HL-60 (cell line): Measurements from ENCODE around the gene MYOZ3.

Experiments used
- DNase-seq, 2 experiments: peaks; one replicate each; pipeline ENCODE4 v3.0.0-alpha.2; 2010 to 2020; ENCODE audit warnings: low read depth in 1 of 2, low spot score in 1 of 2
- H3K27ac ChIP-seq: fragments of 250-450 bp; sonication (Bioruptor Pico); replicated peaks from 2 replicates; pipeline ENCODE4 v1.5.1; 2020; ENCODE audit warnings: mild to moderate bottlenecking, moderate library complexity
- H3K27me3 ChIP-seq: fragments of 250-450 bp; sonication (Bioruptor Pico); 2 replicates; pipeline ENCODE4 v1.5.1; 2021; ENCODE audit warnings: mild to moderate bottlenecking, moderate library complexity; ENCODE audit not compliant: insufficient read depth, poor library complexity, severe bottlenecking
- H3K4me3 ChIP-seq: replicated peaks from 2 replicates; pipeline ENCODE4 v1.5.1; 2011; ENCODE audit warnings: mild to moderate bottlenecking, control low read depth, low read length; ENCODE audit not compliant: insufficient read depth
- GABPA ChIP-seq: IDR thresholded peaks from 2 replicates; pipeline ENCODE4 v1.6.1; 2012; ENCODE audit warnings: low read depth
- POLR2AphosphoS5 ChIP-seq: IDR thresholded peaks from 2 replicates; pipeline ENCODE4 v1.6.1; 2012; ENCODE audit warnings: low read depth
- SPI1 ChIP-seq: IDR thresholded peaks from 2 replicates; pipeline ENCODE4 v1.6.1; 2012; ENCODE audit warnings: low read depth, mild to moderate bottlenecking, borderline replicate concordance
- TF ChIP-seq, protein P1 (sequence below): IDR thresholded peaks from 2 replicates; pipeline ENCODE4 v1.6.1; 2012; ENCODE audit warnings: low read depth; ENCODE audit not compliant: insufficient replicate concordance
- TF ChIP-seq, protein P2 (sequence below): IDR thresholded peaks from one replicate; pipeline ENCODE4 v1.5.1; 2011; ENCODE audit warnings: low read length, control low read depth, inconsistent platforms; ENCODE audit not compliant: insufficient read depth

Gene MYOZ3

DNA sequence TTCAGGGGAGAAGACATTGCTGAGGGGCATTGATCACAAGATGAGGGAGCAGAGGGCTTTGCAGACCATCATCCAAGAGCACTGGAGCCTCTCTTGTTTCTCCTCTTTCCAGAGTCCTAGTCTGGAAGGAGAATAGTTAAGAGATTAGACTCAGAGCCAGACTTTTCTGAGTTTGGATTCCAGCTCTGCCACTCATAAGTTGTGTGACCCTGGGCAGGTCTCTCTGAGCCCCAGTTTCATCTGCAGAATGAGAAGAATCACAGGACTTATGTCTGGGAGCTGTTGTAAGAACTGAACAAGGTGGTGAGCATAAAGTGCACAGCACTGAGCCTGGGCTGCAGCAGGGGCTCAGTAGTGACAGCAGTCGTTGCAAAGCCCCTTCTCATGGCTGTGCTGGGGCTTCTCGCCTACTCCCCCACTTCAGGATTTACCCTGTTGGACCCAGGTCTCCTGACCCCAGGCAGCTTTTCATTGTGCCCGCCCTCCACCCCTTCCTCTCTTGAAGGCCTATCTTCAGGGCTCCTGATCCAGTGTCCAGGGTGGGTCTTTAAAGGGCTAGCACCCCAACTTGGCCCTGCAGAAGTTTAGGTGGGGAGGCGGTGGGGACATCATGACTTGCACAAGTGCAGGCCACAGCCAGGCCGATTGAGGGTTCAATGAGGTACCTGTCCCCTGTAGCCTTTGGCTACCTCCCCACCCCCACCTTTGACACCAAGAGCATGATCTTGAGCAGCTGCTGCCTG lies 19.1 kb upstream of the MYOZ3 start:
- no peak for DNase-seq
- H3K27ac ChIP-seq = no peak overlapping the region
- no peak overlapping the region for H3K4me3 ChIP-seq
- TF ChIP-seq GABPA = no peak
- TF ChIP-seq, protein P1, sequence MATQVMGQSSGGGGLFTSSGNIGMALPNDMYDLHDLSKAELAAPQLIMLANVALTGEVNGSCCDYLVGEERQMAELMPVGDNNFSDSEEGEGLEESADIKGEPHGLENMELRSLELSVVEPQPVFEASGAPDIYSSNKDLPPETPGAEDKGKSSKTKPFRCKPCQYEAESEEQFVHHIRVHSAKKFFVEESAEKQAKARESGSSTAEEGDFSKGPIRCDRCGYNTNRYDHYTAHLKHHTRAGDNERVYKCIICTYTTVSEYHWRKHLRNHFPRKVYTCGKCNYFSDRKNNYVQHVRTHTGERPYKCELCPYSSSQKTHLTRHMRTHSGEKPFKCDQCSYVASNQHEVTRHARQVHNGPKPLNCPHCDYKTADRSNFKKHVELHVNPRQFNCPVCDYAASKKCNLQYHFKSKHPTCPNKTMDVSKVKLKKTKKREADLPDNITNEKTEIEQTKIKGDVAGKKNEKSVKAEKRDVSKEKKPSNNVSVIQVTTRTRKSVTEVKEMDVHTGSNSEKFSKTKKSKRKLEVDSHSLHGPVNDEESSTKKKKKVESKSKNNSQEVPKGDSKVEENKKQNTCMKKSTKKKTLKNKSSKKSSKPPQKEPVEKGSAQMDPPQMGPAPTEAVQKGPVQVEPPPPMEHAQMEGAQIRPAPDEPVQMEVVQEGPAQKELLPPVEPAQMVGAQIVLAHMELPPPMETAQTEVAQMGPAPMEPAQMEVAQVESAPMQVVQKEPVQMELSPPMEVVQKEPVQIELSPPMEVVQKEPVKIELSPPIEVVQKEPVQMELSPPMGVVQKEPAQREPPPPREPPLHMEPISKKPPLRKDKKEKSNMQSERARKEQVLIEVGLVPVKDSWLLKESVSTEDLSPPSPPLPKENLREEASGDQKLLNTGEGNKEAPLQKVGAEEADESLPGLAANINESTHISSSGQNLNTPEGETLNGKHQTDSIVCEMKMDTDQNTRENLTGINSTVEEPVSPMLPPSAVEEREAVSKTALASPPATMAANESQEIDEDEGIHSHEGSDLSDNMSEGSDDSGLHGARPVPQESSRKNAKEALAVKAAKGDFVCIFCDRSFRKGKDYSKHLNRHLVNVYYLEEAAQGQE = no peak
- TF ChIP-seq, protein P2, sequence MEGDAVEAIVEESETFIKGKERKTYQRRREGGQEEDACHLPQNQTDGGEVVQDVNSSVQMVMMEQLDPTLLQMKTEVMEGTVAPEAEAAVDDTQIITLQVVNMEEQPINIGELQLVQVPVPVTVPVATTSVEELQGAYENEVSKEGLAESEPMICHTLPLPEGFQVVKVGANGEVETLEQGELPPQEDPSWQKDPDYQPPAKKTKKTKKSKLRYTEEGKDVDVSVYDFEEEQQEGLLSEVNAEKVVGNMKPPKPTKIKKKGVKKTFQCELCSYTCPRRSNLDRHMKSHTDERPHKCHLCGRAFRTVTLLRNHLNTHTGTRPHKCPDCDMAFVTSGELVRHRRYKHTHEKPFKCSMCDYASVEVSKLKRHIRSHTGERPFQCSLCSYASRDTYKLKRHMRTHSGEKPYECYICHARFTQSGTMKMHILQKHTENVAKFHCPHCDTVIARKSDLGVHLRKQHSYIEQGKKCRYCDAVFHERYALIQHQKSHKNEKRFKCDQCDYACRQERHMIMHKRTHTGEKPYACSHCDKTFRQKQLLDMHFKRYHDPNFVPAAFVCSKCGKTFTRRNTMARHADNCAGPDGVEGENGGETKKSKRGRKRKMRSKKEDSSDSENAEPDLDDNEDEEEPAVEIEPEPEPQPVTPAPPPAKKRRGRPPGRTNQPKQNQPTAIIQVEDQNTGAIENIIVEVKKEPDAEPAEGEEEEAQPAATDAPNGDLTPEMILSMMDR = no peak
- TF ChIP-seq POLR2AphosphoS5 = no peak
- TF ChIP-seq SPI1 = no peak
- H3K27me3 ChIP-seq = peaks cover 2% of the 10 kb centered on the region

DNA sequence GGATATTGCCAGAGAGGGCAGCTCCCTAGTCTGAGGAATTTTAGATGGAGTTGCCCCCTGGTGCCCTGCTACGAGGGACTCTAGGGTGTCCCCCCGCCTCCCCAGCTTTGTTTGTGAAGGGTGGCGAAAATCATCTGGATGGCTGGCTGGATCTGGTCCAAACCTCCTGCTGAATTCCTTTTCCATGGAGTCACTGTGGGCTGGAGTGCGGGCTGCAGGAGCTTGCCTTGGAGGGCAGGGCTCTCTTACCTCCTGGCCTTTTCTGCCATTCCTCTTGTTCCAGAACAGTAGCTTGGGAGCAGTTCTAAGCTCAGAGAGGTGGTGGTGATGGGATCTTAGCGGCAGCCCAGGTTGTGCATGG lies 18.5 kb upstream of the MYOZ3 start:
- DNase-seq = no peak
- no peak overlapping the region for H3K27ac ChIP-seq
- no peak for TF ChIP-seq SPI1
- TF ChIP-seq POLR2AphosphoS5 = no peak
- TF ChIP-seq, protein P1 = no peak
- TF ChIP-seq, protein P2 = no peak
- no peak for TF ChIP-seq GABPA

DNA sequence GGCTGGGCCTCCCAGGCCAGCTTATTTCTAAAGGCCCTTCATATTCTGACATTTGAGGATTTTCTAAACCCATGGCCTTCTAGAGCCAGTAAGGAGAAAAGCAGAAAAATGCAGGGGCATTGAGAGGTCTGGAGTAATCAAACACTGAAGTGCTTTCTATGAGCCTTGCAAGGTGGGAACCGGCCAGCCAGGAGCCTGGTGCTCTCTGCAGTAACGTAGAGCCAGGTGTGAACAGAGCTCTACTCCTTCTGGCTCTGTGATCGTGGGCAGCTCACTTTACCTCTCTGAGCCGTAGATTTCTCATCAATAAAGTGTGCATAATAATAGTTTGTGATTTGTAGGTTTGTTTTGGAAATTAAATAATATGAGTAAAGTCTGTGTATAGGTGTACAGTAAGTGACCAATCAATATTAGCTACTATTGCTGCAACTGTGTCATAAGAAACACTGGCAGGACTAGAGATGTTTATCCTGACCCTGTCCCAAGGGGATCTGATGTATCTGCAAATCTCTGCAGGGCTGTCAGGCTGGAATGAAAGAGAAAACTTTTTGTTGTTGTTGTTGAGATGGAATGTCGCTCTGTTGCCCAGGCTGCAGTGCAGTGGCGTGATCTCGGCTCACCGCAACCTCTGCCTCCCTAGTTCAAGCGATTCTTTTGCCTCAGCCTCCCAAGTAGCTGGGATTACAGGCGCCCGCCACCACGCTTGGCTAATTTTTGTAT lies 17.9 kb upstream of the MYOZ3 start:
- H3K27ac ChIP-seq = no peak overlapping the region
- DNase-seq = no peak
- TF ChIP-seq, protein P1 = no peak
- TF ChIP-seq, protein P2 = no peak
- H3K4me3 ChIP-seq = no peak overlapping the region
- no peaks in the 10 kb centered on the region for H3K27me3 ChIP-seq

More for the DNA sequence above, 18.5 kb upstream of the MYOZ3 start:
- Histone ChIP-seq H3K4me3 (no peak overlapping the region), H3K27me3 (no peaks in the 10 kb centered on the region)
